ENCODE measurements around the gene CTDSPL. TPM values are rescaled to one million over a fixed set of nuclear protein-coding genes. Genes with fewer than 3 reads are reported as not detected.
A peak's percentile ranks its signal among the peaks of the same experiment; 100 is the strongest.

The CTDSPL gene
- total RNA-seq, 1 donor from 2014 or later: 11.8 TPM

- H3K9me3 Mint-ChIP-seq: no peaks in the 10 kb centered on the region
- intact Hi-C loops (cut with micrococcal nuclease): no loop called here
- peaks cover 25% of the 10 kb centered on the region for H3K27me3 Mint-ChIP-seq (ENCODE audit: low read depth)
- no peaks in the 10 kb centered on the region for H3K4me1 Mint-ChIP-seq (ENCODE audit: low read depth)
- H3K4me3 Mint-ChIP-seq (ENCODE audit: low read depth): no peak overlapping the region
- H3K27ac Mint-ChIP-seq: no peak overlapping the region
- no peak for DNase-seq (ENCODE audit: low spot score)
- no peaks in the 10 kb centered on the region for H3K36me3 Mint-ChIP-seq (ENCODE audit: low read depth)
Observed at GRCh38 chr3:37826933-37827332, 34.7 kb upstream of the CTDSPL start.

- intact Hi-C loops (cut with micrococcal nuclease): no loop called here
- no peak overlapping the region for H3K27ac Mint-ChIP-seq
- H3K36me3 Mint-ChIP-seq (ENCODE audit: low read depth): no peaks in the 10 kb centered on the region
- H3K4me3 Mint-ChIP-seq (ENCODE audit: low read depth): no peak overlapping the region
- H3K9me3 Mint-ChIP-seq: no peaks in the 10 kb centered on the region
- DNase-seq (ENCODE audit: low spot score): no peak
- no peaks in the 10 kb centered on the region for H3K4me1 Mint-ChIP-seq (ENCODE audit: low read depth)
- H3K27me3 Mint-ChIP-seq (ENCODE audit: low read depth): peaks cover 14% of the 10 kb centered on the region
Observed at GRCh38 chr3:37832480-37832879, 29.2 kb upstream of the CTDSPL start.

- DNase-seq (ENCODE audit: low spot score): no peak
- no peaks in the 10 kb centered on the region for H3K9me3 Mint-ChIP-seq
- peaks cover 5% of the 10 kb centered on the region for H3K27me3 Mint-ChIP-seq (ENCODE audit: low read depth)
- intact Hi-C loops (cut with micrococcal nuclease): no loop called here
- H3K4me1 Mint-ChIP-seq (ENCODE audit: low read depth): no peaks in the 10 kb centered on the region
- H3K4me3 Mint-ChIP-seq (ENCODE audit: low read depth): no peak overlapping the region
- no peaks in the 10 kb centered on the region for H3K36me3 Mint-ChIP-seq (ENCODE audit: low read depth)
- H3K27ac Mint-ChIP-seq: no peak overlapping the region
Observed at GRCh38 chr3:37833302-37834186, 28.1 kb upstream of the CTDSPL start.

GRCh38 chr3:37836589-37836988 is 25.1 kb upstream of the CTDSPL start:
- intact Hi-C loops (cut with micrococcal nuclease): no loop called here
- H3K9me3 Mint-ChIP-seq: no peaks in the 10 kb centered on the region
- H3K4me1 Mint-ChIP-seq (ENCODE audit: low read depth): no peaks in the 10 kb centered on the region
- H3K36me3 Mint-ChIP-seq (ENCODE audit: low read depth): no peaks in the 10 kb centered on the region
- no peak overlapping the region for H3K4me3 Mint-ChIP-seq (ENCODE audit: low read depth)
- peaks cover 7% of the 10 kb centered on the region for H3K27me3 Mint-ChIP-seq (ENCODE audit: low read depth)
- no peak for DNase-seq (ENCODE audit: low spot score)
- no peak overlapping the region for H3K27ac Mint-ChIP-seq

GRCh38 chr3:37847689-37848088 is 14.0 kb upstream of the CTDSPL start:
- Mint-ChIP-seq H3K9me3 (no peaks in the 10 kb centered on the region), H3K36me3 (ENCODE audit: low read depth) (no peaks in the 10 kb centered on the region), H3K4me1 (ENCODE audit: low read depth) (no peaks in the 10 kb centered on the region), H3K4me3 (ENCODE audit: low read depth) (no peak overlapping the region), H3K27ac (no peak overlapping the region), H3K27me3 (ENCODE audit: low read depth) (peaks cover 4% of the 10 kb centered on the region)
- no peak for DNase-seq (ENCODE audit: low spot score)
- intact Hi-C loops (cut with micrococcal nuclease): no loop called here

GRCh38 chr3:37849146-37849923 is 12.3 kb upstream of the CTDSPL start:
- no peaks in the 10 kb centered on the region for H3K27me3 Mint-ChIP-seq (ENCODE audit: low read depth)

GRCh38 chr3:37852097-37852496 is 9.6 kb upstream of the CTDSPL start:
- H3K4me3 Mint-ChIP-seq (ENCODE audit: low read depth): no peak overlapping the region

More at GRCh38 chr3:37849146-37849923, 12.3 kb upstream of the CTDSPL start:
- no peaks in the 10 kb centered on the region for H3K9me3 Mint-ChIP-seq
- no peaks in the 10 kb centered on the region for H3K36me3 Mint-ChIP-seq (ENCODE audit: low read depth)
- no peak overlapping the region for H3K27ac Mint-ChIP-seq
- DNase-seq (ENCODE audit: low spot score): no peak
- H3K4me3 Mint-ChIP-seq (ENCODE audit: low read depth): no peak overlapping the region
- intact Hi-C loops (cut with micrococcal nuclease): no loop called here
- H3K4me1 Mint-ChIP-seq (ENCODE audit: low read depth): no peaks in the 10 kb centered on the region

GRCh38 chr3:37852771-37853170 is 8.9 kb upstream of the CTDSPL start:
- intact Hi-C loops (cut with micrococcal nuclease): no loop called here
- H3K4me1 Mint-ChIP-seq (ENCODE audit: low read depth): peaks cover 2% of the 10 kb centered on the region

More at GRCh38 chr3:37852097-37852496, 9.6 kb upstream of the CTDSPL start:
- Mint-ChIP-seq H3K4me1 (ENCODE audit: low read depth) (peaks cover 2% of the 10 kb centered on the region), H3K27me3 (ENCODE audit: low read depth) (no peaks in the 10 kb centered on the region), H3K9me3 (no peaks in the 10 kb centered on the region), H3K36me3 (ENCODE audit: low read depth) (no peaks in the 10 kb centered on the region), H3K27ac (no peak overlapping the region)
- DNase-seq (ENCODE audit: low spot score): no peak
- intact Hi-C loops (cut with micrococcal nuclease): no loop called here

GRCh38 chr3:37853691-37854413 is 7.8 kb upstream of the CTDSPL start:
- intact Hi-C loops (cut with micrococcal nuclease): loop anchor here (2.0 kb wide), 1 partner anchor 121 kb away; no protein-coding TSS in a partner anchor
- no peaks in the 10 kb centered on the region for H3K36me3 Mint-ChIP-seq (ENCODE audit: low read depth)
- no peak overlapping the region for H3K27ac Mint-ChIP-seq
- no peak overlapping the region for H3K4me3 Mint-ChIP-seq (ENCODE audit: low read depth)
- no peaks in the 10 kb centered on the region for H3K9me3 Mint-ChIP-seq
- H3K4me1 Mint-ChIP-seq (ENCODE audit: low read depth): peaks cover 2% of the 10 kb centered on the region
- no peak for DNase-seq (ENCODE audit: low spot score)
- H3K27me3 Mint-ChIP-seq (ENCODE audit: low read depth): no peaks in the 10 kb centered on the region

More at GRCh38 chr3:37852771-37853170, 8.9 kb upstream of the CTDSPL start:
- Mint-ChIP-seq H3K27ac (no peak overlapping the region), H3K27me3 (ENCODE audit: low read depth) (no peaks in the 10 kb centered on the region), H3K9me3 (no peaks in the 10 kb centered on the region), H3K4me3 (ENCODE audit: low read depth) (no peak overlapping the region), H3K36me3 (ENCODE audit: low read depth) (no peaks in the 10 kb centered on the region)
- no peak for DNase-seq (ENCODE audit: low spot score)

- no peaks in the 10 kb centered on the region for H3K36me3 Mint-ChIP-seq (ENCODE audit: low read depth)
- no peaks in the 10 kb centered on the region for H3K9me3 Mint-ChIP-seq
- peaks cover 8% of the 10 kb centered on the region for H3K4me1 Mint-ChIP-seq (ENCODE audit: low read depth)
- no peak overlapping the region for H3K4me3 Mint-ChIP-seq (ENCODE audit: low read depth)
- DNase-seq (ENCODE audit: low spot score): peak; percentile 65
- intact Hi-C loops (cut with micrococcal nuclease): loop anchor here (1.0 to 2.0 kb wide), 2 partner anchors 112 to 119 kb away; no protein-coding TSS in a partner anchor
- H3K27me3 Mint-ChIP-seq (ENCODE audit: low read depth): no peaks in the 10 kb centered on the region
- no peak overlapping the region for H3K27ac Mint-ChIP-seq
Observed at GRCh38 chr3:37855363-37855970, 6.2 kb upstream of the CTDSPL start.

- H3K9me3 Mint-ChIP-seq: no peaks in the 10 kb centered on the region
- no peaks in the 10 kb centered on the region for H3K27me3 Mint-ChIP-seq (ENCODE audit: low read depth)
- no peak for DNase-seq (ENCODE audit: low spot score)
- H3K4me3 Mint-ChIP-seq (ENCODE audit: low read depth): no peak overlapping the region
- peaks cover 12% of the 10 kb centered on the region for H3K4me1 Mint-ChIP-seq (ENCODE audit: low read depth)
- no peaks in the 10 kb centered on the region for H3K36me3 Mint-ChIP-seq (ENCODE audit: low read depth)
- intact Hi-C loops (cut with micrococcal nuclease): no loop called here
- H3K27ac Mint-ChIP-seq: no peak overlapping the region
Observed at GRCh38 chr3:37856381-37856780, 5.3 kb upstream of the CTDSPL start.

GRCh38 chr3:37858742-37859141 is 2.9 kb upstream of the CTDSPL start:
- no peak overlapping the region for H3K4me3 Mint-ChIP-seq (ENCODE audit: low read depth)
- H3K27ac Mint-ChIP-seq: no peak overlapping the region
- H3K9me3 Mint-ChIP-seq: no peaks in the 10 kb centered on the region
- peaks cover 10% of the 10 kb centered on the region for H3K27me3 Mint-ChIP-seq (ENCODE audit: low read depth)
- peaks cover 24% of the 10 kb centered on the region for H3K4me1 Mint-ChIP-seq (ENCODE audit: low read depth)
- DNase-seq (ENCODE audit: low spot score): no peak
- intact Hi-C loops (cut with micrococcal nuclease): no loop called here
- H3K36me3 Mint-ChIP-seq (ENCODE audit: low read depth): no peaks in the 10 kb centered on the region

All from activated T-helper 2 cell treated with anti-CD3 and anti-CD28 coated beads, Interferon-gamma antibody, Interleukin-2, Interleukin-4, amounts not matched to agents 10 μg/mL and 5 μg/mL and 100 μg/mL, durations not matched to agents 14 hours and 24 hours and 36 hours (primary cell).